DND-41 (cell line): Measurements from ENCODE around the gene TUBB3.

ENCODE experiments used
- ATAC-seq: fragments of 200-7000 bp; cut with Tn5 transposase; 3 replicates; pipeline ENCODE4 v1.9.1; 2021; ENCODE audit warnings: low read depth; ENCODE audit not compliant: insufficient read depth
- DNase-seq: peaks from one replicate; pipeline ENCODE4 v3.0.0-alpha.2; 2020
- H2AFZ ChIP-seq: 2 replicates; pipeline ENCODE4 v1.6.0; 2012; ENCODE audit warnings: low read depth, low read length
- H3K27ac ChIP-seq: 2 replicates; pipeline ENCODE4 v1.5.1; 2012; ENCODE audit warnings: low read length, inconsistent platforms
- H3K27me3 ChIP-seq: fragments of 200-600 bp; sonication (generic); 2 replicates; pipeline ENCODE4 v1.6.0; 2012; ENCODE audit warnings: low read length, mild to moderate bottlenecking, inconsistent platforms; ENCODE audit not compliant: insufficient read depth, poor library complexity
- H3K36me3 ChIP-seq: 2 replicates; pipeline ENCODE4 v1.5.1; 2012; ENCODE audit warnings: low read length, inconsistent platforms; ENCODE audit not compliant: insufficient read depth
- H3K4me1 ChIP-seq: 2 replicates; pipeline ENCODE4 v1.5.1; 2012; ENCODE audit warnings: mild to moderate bottlenecking, low read length; ENCODE audit not compliant: insufficient read depth
- H3K4me2 ChIP-seq: 2 replicates; pipeline ENCODE4 v1.6.0; 2012; ENCODE audit warnings: mild to moderate bottlenecking, moderate library complexity, low read length, inconsistent platforms; ENCODE audit not compliant: insufficient read depth
- H3K4me3 ChIP-seq, 2 experiments: fragments of 200-600 bp in 1 of 2; shearing (Covaris generic) in 1 of 2; 2 replicates each; pipeline ENCODE4 v1.5.1; 2012 to 2016; ENCODE audit warnings: inconsistent platforms in 2 of 2, low read length in 2 of 2, mild to moderate bottlenecking in 2 of 2, low read depth in 1 of 2, moderate library complexity in 1 of 2
- H3K79me2 ChIP-seq: 2 replicates; pipeline ENCODE4 v1.6.0; 2012; ENCODE audit warnings: low read length, inconsistent platforms; ENCODE audit not compliant: insufficient read depth
- H3K9ac ChIP-seq: 2 replicates; pipeline ENCODE4 v1.6.0; 2012; ENCODE audit warnings: low read depth, mild to moderate bottlenecking, inconsistent platforms, low read length, moderate library complexity
- H3K9me3 ChIP-seq: 2 replicates; pipeline ENCODE4 v1.5.1; 2012; ENCODE audit warnings: low read length, moderate library complexity, mild to moderate bottlenecking, inconsistent platforms; ENCODE audit not compliant: insufficient read depth, severe bottlenecking
- H4K20me1 ChIP-seq: 2 replicates; pipeline ENCODE4 v1.6.0; 2012; ENCODE audit warnings: low read length; ENCODE audit not compliant: insufficient read depth
- CTCF ChIP-seq: IDR thresholded peaks from 2 replicates; pipeline ENCODE4 v1.5.1; 2012; ENCODE audit warnings: borderline replicate concordance, low read length, moderate library complexity, mild to moderate bottlenecking; ENCODE audit not compliant: poor library complexity, severe bottlenecking; ENCODE audit errors: extremely low read depth
- EZH2 ChIP-seq: IDR thresholded peaks from 3 replicates; pipeline ENCODE4 v1.6.1; 2012; ENCODE audit warnings: borderline replicate concordance, low read depth, mild to moderate bottlenecking, moderate library complexity, low read length, inconsistent platforms; ENCODE audit not compliant: severe bottlenecking

TUBB3 gene

DNA sequence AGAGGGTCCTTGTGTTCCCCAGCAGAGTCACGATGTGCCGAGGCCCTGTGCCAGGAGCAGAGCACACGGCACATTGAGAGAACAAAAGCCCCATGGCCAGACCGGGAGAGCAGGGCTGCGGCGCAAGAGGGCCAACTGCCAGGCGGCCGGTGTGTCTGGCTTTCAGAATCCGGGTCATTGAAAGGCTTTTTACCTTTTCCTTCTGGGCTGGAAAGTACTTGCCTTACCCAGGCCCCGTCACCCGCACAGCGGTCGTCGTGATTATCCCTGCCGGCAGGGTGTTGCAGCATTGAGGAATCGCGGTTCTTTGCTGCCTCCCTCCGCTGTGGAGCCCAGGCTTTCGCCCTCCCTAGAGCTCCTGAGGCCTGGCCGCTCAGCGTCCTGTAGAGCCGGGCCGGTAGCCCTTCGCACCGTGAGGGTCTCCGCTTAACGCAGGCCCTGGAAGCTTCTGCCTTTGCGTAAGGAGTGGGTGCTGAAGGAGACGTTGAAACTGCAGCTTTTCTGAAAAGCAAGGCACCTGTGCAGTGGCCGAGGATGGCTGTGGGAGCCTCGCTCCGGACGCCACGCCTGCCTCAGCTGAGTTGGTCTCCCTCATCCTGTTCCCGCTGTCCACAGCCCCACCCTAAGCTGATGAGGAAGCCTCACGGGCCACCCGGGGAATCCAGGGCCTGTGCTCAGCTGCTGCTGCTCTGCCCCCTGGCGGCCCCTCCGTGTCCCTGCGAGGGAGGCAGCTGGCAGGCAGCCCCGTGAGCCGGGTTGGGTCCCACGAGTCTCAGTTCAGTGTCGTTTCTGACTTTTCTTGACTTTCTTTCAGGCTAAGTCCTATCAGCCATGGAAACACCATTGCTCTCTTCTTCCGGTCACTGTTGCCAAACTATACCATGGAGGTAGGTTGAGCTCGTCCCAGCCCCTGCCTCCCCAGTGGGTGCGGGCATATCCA lies 13.1 kb upstream of the TUBB3 start:
- Histone ChIP-seq H3K27ac (no peak overlapping the region), H4K20me1 (peaks cover 52% of the 10 kb centered on the region), H3K9me3 (no peaks in the 10 kb centered on the region), H3K27me3 (no peaks in the 10 kb centered on the region), H2AFZ (no peak overlapping the region), H3K9ac (no peak overlapping the region), H3K79me2 (no peaks in the 10 kb centered on the region), H3K4me3 (no peak overlapping the region), H3K36me3 (peaks cover 65% of the 10 kb centered on the region), H3K4me2 (no peak overlapping the region), H3K4me1 (no peaks in the 10 kb centered on the region)
- ATAC-seq: peak; percentile 72
- peak; percentile 58 for DNase-seq
- TF ChIP-seq CTCF: peak; percentile 87
- TF ChIP-seq EZH2: no peak

DNA sequence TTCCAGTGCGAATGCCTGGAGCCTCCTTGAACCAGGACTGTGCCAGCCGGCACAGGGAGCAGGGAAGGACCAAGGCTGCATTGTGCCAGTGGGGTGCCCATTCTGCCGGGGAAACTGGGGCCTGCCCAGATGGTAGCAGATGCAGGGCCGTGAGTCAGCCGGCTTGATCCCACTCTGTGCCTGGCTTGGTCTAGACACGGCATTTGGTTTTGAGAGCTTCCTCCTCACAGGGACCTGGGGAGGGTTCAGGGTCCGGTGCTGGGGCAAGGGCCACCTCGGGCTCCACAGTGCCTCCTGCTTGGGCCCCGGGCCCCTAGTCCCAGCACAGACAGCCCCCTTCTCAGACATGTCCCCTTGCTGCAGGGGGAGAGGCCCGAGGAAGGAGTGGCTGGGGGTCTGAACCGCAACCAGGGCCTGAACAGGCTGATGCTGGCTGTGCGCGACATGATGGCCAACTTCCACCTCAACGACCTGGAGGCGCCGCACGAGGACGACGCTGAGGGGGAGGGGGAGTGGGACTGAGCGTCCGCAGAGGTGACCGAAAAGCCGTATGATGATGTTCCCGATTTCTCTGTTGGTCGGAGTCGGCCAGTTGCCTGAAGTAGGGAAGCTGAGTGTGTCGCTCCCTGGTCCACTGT lies 12.3 kb upstream of the TUBB3 start:
- Histone ChIP-seq H3K27ac (no peak overlapping the region), H3K79me2 (no peaks in the 10 kb centered on the region), H3K4me1 (peaks cover 3% of the 10 kb centered on the region), H4K20me1 (peaks cover 59% of the 10 kb centered on the region), H3K9me3 (no peaks in the 10 kb centered on the region), H2AFZ (no peak overlapping the region), H3K4me2 (no peak overlapping the region), H3K27me3 (no peaks in the 10 kb centered on the region), H3K36me3 (peaks cover 57% of the 10 kb centered on the region), H3K9ac (no peak overlapping the region), H3K4me3 (no peak overlapping the region)
- DNase-seq: no peak
- ATAC-seq: 0 out of 3 replicates have a peak, but pooled peaks have one; percentile 6
- TF ChIP-seq EZH2 (no peak), CTCF (no peak)

DNA sequence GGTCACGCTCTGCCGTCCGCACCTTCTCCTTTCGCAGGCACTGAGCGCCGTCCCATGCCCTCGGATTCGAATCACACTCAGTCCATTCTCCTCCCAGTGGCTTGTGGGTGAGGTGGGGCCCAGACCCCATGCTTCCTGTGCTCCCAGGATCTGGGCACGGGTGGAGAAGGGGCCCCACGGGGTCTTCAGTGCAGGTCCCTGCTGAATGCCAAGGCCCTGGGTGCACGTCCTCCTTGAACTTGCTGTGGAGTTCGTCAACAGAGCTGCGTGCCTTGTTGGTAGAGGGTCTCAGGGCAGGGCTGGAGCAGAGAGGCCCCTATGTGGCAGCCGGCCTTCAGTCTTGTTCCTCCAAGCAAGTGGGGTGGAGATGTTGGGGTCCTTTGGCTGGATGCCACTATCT lies 11.8 kb upstream of the TUBB3 start:
- no peak overlapping the region for H3K9ac ChIP-seq
- H3K9me3 ChIP-seq: no peaks in the 10 kb centered on the region
- no peak overlapping the region for H3K4me2 ChIP-seq
- H3K27me3 ChIP-seq: no peaks in the 10 kb centered on the region
- H3K36me3 ChIP-seq: peaks cover 51% of the 10 kb centered on the region
- ATAC-seq (no peak), DNase-seq (no peak)
- TF ChIP-seq EZH2 (no peak), CTCF (no peak)
- no peak overlapping the region for H2AFZ ChIP-seq
- no peak overlapping the region for H3K27ac ChIP-seq
- H4K20me1 ChIP-seq: peaks cover 62% of the 10 kb centered on the region
- H3K4me3 ChIP-seq: no peak overlapping the region
- no peaks in the 10 kb centered on the region for H3K79me2 ChIP-seq
- H3K4me1 ChIP-seq: peaks cover 9% of the 10 kb centered on the region
